Epithelial cell of esophagus (primary cell): ENCODE results near the gene FIBCD1.

ENCODE experiments used
- DNase-seq: peaks from one replicate; pipeline ENCODE4 v3.0.0; 2010; ENCODE audit warnings: low read depth
- H3K4me3 ChIP-seq: 2 replicates; pipeline ENCODE4 v1.5.1; 2011; ENCODE audit warnings: mild to moderate bottlenecking, low read length, control low read depth
- TF ChIP-seq, protein P1 (sequence below): IDR thresholded peaks from 2 replicates; pipeline ENCODE4 v1.5.1; 2011; ENCODE audit warnings: low read depth, mild to moderate bottlenecking, low read length, control low read depth, inconsistent platforms; ENCODE audit not compliant: insufficient read depth; ENCODE audit errors: missing control alignments

The FIBCD1 gene

GRCh38 chr9:130985029-130985428, 46.0 kb upstream of the FIBCD1 start:
- no peak for DNase-seq
- no peak overlapping the region for H3K4me3 ChIP-seq
- TF ChIP-seq, protein P1, sequence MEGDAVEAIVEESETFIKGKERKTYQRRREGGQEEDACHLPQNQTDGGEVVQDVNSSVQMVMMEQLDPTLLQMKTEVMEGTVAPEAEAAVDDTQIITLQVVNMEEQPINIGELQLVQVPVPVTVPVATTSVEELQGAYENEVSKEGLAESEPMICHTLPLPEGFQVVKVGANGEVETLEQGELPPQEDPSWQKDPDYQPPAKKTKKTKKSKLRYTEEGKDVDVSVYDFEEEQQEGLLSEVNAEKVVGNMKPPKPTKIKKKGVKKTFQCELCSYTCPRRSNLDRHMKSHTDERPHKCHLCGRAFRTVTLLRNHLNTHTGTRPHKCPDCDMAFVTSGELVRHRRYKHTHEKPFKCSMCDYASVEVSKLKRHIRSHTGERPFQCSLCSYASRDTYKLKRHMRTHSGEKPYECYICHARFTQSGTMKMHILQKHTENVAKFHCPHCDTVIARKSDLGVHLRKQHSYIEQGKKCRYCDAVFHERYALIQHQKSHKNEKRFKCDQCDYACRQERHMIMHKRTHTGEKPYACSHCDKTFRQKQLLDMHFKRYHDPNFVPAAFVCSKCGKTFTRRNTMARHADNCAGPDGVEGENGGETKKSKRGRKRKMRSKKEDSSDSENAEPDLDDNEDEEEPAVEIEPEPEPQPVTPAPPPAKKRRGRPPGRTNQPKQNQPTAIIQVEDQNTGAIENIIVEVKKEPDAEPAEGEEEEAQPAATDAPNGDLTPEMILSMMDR = no peak

DNA sequence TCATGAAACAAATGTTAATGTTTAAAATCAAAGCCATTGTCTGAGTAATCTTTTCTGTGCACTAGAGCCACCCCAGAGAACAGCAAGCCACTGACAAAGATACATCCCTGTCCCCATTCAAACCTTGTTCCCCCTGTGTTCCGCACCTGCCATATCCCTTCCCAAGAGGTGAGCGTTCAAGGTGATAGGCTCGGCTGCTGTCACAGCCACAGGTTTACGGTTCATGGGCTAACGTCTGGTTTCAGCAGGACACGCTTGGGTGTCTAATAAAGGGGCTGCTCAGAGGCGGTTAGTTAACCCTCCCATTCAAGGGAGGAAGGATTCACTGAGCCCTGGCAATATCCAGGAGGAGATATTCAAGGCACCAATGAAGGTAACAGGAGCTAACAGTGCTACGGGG, 45.5 kb upstream of the FIBCD1 start:
- no peak for DNase-seq
- H3K4me3 ChIP-seq = no peak overlapping the region
- TF ChIP-seq, protein P1 = no peak

GRCh38 chr9:130983970-130984369, 44.9 kb upstream of the FIBCD1 start:
- no peak overlapping the region for H3K4me3 ChIP-seq
- DNase-seq = no peak
- TF ChIP-seq, protein P1 = no peak

DNA sequence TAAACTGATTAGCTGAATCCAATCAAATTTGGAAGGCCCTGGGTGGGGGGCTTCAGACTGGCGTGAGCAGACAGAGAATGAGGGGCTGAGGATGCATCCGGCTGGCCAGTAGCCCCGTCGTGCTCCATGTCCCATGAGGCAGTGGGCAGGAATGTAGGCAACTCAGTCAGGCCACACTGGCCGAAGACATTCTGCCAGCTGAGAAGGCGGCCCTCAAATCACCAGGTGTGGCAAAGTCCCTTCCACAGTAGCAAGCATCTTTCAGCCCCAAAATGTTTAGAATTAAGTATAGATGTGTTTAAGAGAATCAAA, 44.3 kb upstream of the FIBCD1 start:
- no peak for DNase-seq
- H3K4me3 ChIP-seq = no peak overlapping the region
- TF ChIP-seq, protein P1 = no peak

GRCh38 chr9:130982636-130983358, 43.8 kb upstream of the FIBCD1 start:
- no peak overlapping the region for H3K4me3 ChIP-seq
- TF ChIP-seq, protein P1 = no peak
- no peak for DNase-seq

GRCh38 chr9:130981756-130982137, 42.7 kb upstream of the FIBCD1 start:
- no peak for DNase-seq
- TF ChIP-seq, protein P1 = no peak
- H3K4me3 ChIP-seq = no peak overlapping the region
